ENCODE results near the gene SFT2D1.

GRCh38 chr6:166366921-166367320 lies 24.6 kb upstream of the SFT2D1 start:
- TF ChIP-seq POLR2A (IDR thresholded peaks at IDR 0.05; ENCODE audit: low read depth, low read length) (no peak), POLR2AphosphoS5 (IDR thresholded peaks at IDR 0.05; ENCODE audit: low read depth, low read length) (no peak), TAF1 (IDR thresholded peaks at IDR 0.05; ENCODE audit: borderline replicate concordance, low read depth, low read length) (no peak)

Data from GM12892 (cell line).